ENCODE measurements around the gene UNC80.
A peak's percentile ranks its signal among the peaks of the same experiment; 100 is the strongest.

The UNC80 gene

DNA sequence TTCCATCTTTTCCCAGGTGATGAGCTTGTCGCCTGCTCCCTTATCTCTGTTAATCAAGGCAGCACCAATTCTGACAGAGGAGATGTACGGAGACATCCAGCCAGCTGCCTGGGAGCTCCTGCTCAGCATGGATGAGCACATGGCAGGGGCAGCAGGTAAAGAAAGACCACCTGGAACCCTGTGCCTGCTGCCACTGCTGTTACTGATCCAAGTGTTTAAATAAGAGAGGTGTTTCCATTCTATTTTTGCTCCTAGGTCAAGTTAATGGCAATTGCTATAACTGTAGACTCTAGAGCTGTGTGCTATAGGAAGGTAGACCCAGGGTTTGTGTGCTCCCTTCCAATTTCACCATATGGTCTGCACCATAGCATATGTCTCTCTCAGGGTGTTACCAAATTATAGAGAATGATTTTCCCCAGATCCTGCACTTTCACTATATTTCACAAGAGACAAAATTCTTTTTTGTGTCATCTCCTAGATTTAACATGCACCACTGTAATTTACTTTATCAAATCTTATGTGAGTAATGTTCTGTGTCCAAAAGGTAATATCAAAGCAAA, 142.2 kb downstream of the UNC80 start:
- no peak for DNase-seq (ENCODE audit: low read depth in 2 of 2)

- no peak for DNase-seq (ENCODE audit: low read depth in 2 of 2)
Observed at GRCh38 chr2:209917154-209917771, 145.6 kb downstream of the UNC80 start.

DNA sequence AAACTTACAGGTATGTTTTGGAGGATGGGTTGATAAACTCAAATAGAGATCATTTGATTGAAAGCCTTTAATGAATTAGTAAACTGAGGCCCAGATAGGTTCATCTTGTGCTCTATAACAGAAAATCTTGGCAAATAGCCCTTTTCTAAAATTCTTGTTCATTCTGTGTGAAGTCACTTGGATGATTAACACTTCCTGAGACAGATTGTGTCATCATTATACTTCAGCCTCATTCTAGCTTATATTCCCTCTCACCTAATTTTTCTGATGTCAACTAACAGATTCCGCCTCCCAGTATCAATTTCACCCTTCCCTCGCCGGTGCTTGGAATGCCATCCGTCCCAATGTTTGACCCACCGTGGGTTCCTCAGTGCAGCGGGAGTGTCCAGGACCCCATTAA, 146.6 kb downstream of the UNC80 start:
- DNase-seq (ENCODE audit: low read depth in 2 of 2): no peak

DNA sequence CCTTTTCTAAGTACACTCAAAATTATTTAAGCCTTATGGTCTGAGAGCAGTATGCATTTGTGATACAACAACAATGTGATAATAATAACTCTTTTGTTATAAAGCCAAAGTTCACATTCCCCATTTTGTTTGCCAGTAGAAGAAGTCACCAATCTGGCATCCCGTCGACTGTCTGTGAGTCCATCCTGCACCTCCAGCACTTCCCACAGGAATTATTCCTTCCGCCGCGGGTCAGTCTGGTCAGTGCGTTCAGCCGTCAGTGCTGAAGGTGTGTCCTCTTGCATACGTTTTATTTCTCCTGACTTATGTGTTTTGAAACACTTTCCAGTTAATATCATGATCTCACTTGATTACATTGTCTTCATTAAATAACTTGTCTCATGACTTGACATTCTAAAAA, 150.5 kb downstream of the UNC80 start:
- DNase-seq (ENCODE audit: low read depth in 2 of 2): no peak

GRCh38 chr2:209929369-209929768, 157.7 kb downstream of the UNC80 start:
- no peak for DNase-seq (ENCODE audit: low read depth in 2 of 2)

- DNase-seq (ENCODE audit: low read depth in 2 of 2): no peak
Observed at GRCh38 chr2:209933499-209934483, 162.2 kb downstream of the UNC80 start.

- no peak for DNase-seq (ENCODE audit: low read depth in 2 of 2)
Observed at GRCh38 chr2:209936106-209936666, 164.6 kb downstream of the UNC80 start.

- no peak for DNase-seq (ENCODE audit: low read depth in 2 of 2)
Observed at GRCh38 chr2:209937893-209938292, 166.3 kb downstream of the UNC80 start.

- no peak for DNase-seq (ENCODE audit: low read depth in 2 of 2)
Observed at GRCh38 chr2:209938906-209939305, 167.3 kb downstream of the UNC80 start.

GRCh38 chr2:209940936-209941335, 169.3 kb downstream of the UNC80 start:
- DNase-seq (ENCODE audit: low read depth in 2 of 2): no peak

GRCh38 chr2:209942426-209942825, 170.8 kb downstream of the UNC80 start:
- no peak for DNase-seq (ENCODE audit: low read depth in 2 of 2)

DNA sequence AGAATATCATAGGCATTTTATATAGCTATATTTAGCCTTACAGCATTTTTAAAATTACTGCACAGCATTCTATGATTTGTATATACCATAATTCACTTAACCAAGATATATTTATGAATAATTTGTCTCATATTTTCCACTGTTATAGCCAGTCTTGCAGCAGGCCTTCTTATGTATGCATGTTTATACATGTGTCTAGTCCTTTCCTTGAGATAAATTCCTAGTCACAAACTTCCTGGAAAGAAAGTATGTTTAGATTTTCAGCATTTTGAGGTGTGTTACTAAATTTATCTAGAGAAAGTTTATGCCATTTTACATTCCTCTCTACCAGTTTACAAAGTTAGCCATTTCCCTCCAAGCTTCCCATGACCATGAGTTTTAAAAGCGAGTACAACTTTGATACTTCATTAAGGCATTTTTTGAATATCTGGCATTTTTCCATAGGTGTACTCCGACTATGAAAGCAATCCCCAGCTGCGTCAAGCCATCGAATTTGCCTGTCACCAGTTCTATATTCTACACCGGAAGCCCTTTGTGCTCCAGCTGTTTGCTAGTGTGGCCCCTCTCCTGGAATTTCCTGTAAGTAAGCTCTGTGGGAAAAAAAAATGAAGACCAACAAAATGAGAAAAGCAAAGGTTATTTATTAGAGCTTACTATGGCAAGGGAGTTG, 171.4 kb downstream of the UNC80 start:
- DNase-seq (ENCODE audit: low read depth in 2 of 2): no peak

DNA sequence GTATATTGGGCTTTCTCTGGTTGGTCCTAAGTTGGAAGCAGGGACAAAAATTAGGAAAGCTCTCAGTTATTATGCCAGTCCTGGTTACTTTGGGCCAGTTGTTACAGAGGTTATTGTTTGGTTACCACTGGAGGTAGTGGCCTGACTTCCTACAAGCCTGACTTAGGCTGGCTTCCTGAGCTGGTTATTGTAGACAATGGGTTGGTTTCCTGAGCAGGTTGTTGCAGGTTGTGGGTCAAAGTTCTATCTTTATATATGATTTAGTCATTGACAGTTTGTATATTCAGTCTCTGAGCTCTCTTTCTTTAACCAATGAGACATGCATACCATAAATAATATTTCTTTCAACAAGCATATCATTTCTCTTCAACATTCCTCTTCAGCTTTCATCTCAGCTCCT, 172.1 kb downstream of the UNC80 start:
- no peak for DNase-seq (ENCODE audit: low read depth in 2 of 2)

- no peak for DNase-seq (ENCODE audit: low read depth in 2 of 2)
Observed at GRCh38 chr2:209946539-209946938, 174.9 kb downstream of the UNC80 start.

- DNase-seq (ENCODE audit: low read depth in 2 of 2): no peak
Observed at GRCh38 chr2:209956271-209956670, 184.6 kb downstream of the UNC80 start.

DNA sequence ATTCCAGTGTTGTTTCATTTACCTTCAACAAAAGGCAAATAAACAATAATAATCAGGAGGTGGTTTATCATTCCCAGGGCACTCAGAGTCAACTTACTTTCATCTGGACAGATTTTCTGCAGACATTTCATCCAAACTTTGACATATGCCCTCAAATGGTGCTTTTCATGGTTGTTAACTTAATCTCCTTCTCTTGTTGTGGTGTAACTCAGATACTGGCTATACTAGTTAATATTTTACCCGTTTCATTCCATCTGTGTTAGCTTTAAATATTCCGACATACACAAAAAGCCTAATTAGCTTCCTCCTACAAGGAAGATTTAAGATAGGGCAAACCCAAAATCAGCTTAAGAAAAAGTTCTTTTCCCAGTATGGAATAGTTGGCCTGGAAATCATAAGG, 186.4 kb downstream of the UNC80 start:
- no peak for DNase-seq (ENCODE audit: low read depth in 2 of 2)

GRCh38 chr2:209960045-209960444, 188.4 kb downstream of the UNC80 start:
- no peak for DNase-seq (ENCODE audit: low read depth in 2 of 2)

DNA sequence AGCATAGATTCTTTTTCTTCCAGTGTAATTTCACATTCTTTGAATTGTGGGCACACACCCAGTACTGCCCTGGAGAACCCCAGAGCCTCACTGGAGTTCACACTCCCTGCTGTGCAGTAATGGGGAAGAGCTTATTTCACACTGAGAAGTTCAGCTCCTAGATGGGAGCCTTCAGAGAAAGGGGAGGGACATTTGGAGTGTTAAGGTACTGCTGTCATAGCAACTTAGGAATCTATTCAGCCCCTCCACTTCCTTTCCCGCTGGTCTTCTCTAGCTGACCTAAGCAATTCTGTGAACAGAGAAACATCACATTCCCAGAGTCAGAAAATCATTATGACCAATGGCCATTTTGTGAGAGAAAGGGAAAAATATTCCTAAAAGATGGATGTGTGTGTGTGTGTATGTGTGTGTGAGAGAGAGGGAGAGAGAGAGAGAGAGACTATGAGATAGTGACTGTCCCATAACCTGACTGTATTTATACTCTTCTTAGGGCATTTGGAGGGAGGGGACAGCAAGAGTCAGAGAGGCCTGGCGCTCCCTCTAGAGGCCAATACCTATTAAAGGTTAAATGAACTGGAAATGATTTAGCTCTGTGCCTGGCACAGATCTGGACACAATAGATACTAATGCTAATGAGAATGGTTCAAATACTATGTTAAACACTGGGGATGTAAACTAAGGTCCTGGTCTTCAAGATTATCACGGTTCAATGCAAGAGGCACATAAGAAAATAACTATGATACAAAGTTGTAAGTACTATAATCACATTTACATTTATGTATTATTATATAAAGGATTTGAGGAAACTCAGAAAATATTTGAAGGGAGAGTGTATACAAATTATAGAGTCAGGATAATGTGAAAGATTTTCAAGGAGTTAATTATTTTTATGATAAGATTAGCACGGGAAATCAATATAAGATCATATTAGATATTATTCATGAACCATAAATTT, 189.3 kb downstream of the UNC80 start:
- DNase-seq (ENCODE audit: low read depth in 2 of 2): peak in 1 of 2 donors; percentile 1

- DNase-seq (ENCODE audit: low read depth in 2 of 2): no peak
Observed at GRCh38 chr2:209965723-209966122, 194.1 kb downstream of the UNC80 start.

- no peak for DNase-seq (ENCODE audit: low read depth in 2 of 2)
Observed at GRCh38 chr2:209969692-209970091, 198.1 kb downstream of the UNC80 start.

DNA sequence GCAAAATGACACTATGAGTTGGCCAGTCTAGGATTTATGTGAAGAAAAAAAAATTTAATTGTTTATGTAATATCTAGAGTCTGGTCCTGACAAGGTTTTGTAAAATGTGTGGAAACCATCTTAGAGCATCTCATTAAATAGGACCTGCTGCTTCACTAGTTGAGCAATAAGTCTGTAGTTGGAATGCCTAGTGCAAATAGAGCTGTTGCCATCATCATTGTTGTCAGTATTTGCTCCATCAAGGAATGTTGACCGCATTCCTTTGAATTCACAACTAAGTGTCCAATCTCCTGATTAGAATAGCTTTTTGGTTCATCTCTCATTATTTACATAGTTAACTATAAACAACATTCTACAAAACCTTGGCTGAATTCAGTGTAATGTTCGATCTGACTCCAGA, 198.6 kb downstream of the UNC80 start:
- DNase-seq (ENCODE audit: low read depth in 2 of 2): no peak
